Prostate gland (tissue), 2 donors: ENCODE measurements around the gene PTPN14.

Source experiments
- CTCF ChIP-seq, 4 experiments: fragments of 200-600 bp in 2 of 4; fragments of 450-650 bp in 2 of 4; sonication (generic) in 2 of 4; IDR thresholded peaks; 1 replicate in 3 of 4; 2 replicates in 1 of 4; pipeline ENCODE4 v1.5.1; 2016 to 2019; ENCODE audit warnings: antibody characterized with exemption in 4 of 4, mild to moderate bottlenecking in 2 of 4, moderate library complexity in 2 of 4
- POLR2A ChIP-seq: fragments of 450-650 bp; IDR thresholded peaks from one replicate; pipeline ENCODE4 v1.6.1; 2016; ENCODE audit warnings: antibody characterized with exemption, mild to moderate bottlenecking
- POLR2AphosphoS5 ChIP-seq: sonication (generic); formaldehyde crosslinking; IDR thresholded peaks from one replicate; pipeline ENCODE4 v1.6.1; 2017; ENCODE audit warnings: antibody characterized with exemption

- TF ChIP-seq CTCF (IDR thresholded peaks at IDR 0.05) (no peak), POLR2AphosphoS5 (no peak), POLR2A (no peak)
These were observed 95.2 kb downstream of the PTPN14 start for GRCh38 chr1:214455971-214456867.
